ENCODE data around the gene COA5.

DNA sequence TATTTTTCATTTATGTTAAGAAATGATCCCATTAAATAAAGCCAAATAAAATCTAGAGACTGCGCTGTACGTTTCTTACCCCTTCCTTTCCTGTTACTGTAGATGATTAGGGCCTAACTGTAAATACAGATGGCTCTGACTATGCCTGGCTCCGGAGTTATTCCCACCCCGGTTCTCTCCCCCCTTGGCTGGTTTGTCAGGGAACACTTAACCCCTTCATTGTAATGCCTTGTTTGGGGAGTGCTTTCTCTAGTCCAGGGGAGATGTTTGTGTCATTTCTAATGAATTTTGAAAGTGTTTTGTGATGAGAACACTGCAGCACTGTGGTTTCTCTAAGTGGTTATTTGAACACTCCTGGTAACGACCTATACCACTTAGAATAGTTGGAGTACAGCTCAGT lies 8.8 kb upstream of the COA5 start:
- TF ChIP-seq, protein P1, sequence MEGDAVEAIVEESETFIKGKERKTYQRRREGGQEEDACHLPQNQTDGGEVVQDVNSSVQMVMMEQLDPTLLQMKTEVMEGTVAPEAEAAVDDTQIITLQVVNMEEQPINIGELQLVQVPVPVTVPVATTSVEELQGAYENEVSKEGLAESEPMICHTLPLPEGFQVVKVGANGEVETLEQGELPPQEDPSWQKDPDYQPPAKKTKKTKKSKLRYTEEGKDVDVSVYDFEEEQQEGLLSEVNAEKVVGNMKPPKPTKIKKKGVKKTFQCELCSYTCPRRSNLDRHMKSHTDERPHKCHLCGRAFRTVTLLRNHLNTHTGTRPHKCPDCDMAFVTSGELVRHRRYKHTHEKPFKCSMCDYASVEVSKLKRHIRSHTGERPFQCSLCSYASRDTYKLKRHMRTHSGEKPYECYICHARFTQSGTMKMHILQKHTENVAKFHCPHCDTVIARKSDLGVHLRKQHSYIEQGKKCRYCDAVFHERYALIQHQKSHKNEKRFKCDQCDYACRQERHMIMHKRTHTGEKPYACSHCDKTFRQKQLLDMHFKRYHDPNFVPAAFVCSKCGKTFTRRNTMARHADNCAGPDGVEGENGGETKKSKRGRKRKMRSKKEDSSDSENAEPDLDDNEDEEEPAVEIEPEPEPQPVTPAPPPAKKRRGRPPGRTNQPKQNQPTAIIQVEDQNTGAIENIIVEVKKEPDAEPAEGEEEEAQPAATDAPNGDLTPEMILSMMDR (conservative IDR thresholded peaks at IDR 0.05; ENCODE audit: low read length) = no peak
- no peak for TF ChIP-seq EZH2phosphoT487 (IDR thresholded peaks at IDR 0.05; ENCODE audit: borderline replicate concordance, low read depth, low read length)
